ENCODE measurements around the gene PDHA1.

PDHA1 gene

DNA sequence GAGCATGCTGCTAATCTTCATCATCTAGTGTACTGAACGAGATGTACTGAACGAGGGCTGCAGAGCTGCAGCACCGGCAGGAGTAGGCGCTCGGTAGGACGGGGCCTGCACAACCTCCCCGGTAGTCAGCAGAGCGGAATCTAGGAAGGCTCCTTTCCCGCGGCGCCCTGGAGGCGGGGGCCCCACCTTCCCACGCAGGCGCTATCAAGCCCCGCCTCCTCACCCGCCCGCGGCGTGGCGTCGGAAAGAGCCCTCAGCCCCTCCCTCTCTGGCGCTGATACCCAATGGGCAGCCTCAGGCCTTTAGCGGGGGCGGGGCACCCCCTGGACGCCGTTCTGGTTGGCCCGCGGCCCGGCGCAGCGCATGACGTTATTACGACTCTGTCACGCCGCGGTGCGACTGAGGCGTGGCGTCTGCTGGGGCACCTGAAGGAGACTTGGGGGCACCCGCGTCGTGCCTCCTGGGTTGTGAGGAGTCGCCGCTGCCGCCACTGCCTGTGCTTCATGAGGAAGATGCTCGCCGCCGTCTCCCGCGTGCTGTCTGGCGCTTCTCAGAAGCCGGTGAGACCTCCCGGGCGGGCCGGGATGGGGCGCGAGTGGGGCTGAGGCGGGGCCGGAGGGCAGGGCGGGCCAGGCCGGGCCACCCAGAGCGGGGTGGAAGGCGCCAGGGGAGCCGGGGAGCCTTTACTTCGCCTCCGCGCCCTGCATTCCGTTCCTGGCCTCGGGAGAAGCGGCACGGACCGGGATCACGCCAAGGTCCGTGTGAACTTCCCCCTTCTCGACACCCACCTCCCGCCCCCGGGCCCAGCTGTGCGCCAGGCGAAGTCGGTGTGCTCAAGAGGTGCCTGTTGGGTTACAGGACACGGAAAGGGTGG lies at the start of gene PDHA1:
TSS of gene PDHA1 (plus strand) at position 393 of the 874 bp plus-strand sequence. CDS start at position 504, 111 bp downstream.
- peak; percentile 90 for DNase-seq (ENCODE audit: low spot score)

DNA sequence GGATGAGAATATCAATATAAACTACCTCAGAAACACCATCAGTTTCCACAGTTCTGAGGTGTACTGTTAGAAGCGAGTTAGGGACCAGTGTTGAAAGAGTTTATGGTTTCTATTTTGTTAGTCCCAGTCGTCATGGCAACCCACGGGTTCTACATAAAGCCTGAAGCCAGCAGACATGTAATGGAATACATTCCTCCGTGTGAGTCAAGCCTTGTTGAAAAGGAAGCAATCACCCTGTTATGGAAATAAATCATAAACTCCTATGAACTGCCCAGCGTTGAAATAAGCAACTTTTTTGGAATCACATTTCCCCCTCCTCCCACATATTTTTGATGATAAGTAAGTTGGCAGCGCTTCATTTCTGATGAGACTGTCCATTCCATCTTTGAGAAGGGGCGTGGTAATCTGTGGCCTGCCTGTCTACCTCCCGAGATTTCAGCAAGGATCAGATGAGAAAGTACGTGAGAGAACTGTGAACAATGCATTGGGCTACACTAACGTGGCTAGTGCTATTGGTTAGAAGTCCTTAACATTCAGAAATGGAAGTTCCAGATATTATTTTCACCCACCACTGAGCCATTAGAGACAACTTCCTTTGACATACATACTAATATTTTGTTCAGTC lies 40.4 kb upstream of the PDHA1 start:
- no peak for DNase-seq (ENCODE audit: low spot score)

DNA sequence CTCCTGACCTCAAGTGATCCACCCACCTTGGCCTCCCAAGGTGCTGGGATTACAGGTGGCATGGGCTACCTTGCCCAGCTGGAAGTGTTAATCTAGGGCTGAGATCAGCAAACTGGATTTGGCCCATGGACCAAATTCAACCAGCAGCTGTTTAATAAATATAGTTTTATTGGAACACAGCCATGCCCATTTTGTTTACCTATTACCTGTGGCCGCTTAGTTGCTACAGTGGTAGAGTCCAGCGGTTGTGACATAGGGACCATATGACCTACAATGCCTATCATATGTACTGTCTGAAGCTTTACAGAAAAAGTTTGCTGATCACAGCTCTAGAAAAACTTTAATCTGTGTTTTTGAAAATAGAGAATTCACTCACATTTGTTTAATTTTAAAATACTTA lies 17.2 kb upstream of the PDHA1 start:
- no peak for DNase-seq (ENCODE audit: low spot score)

DNA sequence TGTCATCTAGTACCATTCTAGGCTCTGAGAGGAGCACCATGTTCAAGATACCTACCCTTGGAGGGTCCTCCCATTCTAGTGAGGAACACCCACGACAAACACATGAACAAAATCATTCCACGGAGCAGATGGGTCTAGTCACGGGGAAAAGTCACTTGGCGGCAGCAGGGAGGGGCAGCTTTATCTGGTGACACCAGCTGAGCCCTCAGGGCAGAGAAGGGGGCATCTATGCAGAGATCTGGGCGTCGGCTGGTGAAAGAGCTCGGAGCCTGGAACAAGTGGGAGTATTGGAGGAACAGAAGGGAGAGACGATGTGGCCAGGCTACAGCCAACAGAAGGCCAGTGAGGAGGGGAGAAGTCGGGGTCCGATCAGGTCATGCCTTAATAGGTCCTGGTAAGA lies 11.9 kb upstream of the PDHA1 start:
- DNase-seq (ENCODE audit: low spot score), result no peak

DNA sequence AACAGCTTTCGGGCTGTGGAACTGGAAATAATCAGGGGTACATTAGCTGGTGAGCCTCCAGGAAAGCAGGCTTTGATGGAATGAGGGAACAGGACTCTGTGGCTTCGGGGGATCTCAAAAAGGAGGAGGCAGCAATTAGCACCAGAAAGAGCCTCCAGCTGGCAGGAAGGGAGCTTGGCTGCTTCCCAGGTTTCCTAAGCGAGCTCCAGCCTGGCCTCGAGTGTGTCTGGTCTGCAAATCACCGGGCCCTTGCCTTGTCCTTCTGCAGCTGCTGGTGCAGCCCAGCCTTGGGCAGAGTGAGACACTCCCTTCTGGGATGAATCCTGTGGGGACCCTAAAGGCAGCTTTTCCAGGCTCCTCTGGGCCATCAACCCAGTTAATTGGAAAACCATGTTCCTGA lies 10.7 kb upstream of the PDHA1 start:
- DNase-seq (ENCODE audit: low spot score), result no peak

DNA sequence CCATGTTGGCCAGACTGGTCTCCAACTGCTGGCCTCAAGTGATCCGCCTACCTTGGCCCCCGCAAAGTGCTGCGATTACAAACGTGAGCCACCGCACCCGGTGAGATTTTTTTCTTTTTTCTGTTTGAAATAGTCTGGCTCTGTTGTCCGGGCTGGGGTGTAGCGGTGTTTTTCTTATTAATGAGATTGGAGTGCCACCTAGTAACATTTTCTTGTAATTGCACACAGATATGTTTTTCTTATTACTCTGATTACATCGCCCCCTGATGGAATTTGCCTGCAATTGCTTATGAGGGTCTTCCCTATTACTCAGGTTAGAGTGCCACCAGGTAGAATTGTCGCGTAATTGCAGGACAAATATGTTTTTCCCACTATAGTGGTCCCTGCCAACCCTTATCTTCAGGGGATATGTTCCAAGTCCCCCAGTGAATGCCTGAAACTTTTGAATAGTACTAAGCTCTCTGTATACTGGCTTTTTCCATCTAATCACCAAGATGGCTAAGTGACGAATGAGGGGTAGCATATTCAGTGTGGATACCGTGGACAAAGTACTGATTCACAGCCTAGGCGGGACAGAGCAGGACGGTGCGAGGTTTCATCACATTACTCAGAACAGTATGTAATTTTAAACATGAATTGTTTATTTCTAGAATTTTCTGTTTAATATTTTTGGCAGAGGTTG lies 8.6 kb upstream of the PDHA1 start:
- DNase-seq (ENCODE audit: low spot score), result no peak

DNA sequence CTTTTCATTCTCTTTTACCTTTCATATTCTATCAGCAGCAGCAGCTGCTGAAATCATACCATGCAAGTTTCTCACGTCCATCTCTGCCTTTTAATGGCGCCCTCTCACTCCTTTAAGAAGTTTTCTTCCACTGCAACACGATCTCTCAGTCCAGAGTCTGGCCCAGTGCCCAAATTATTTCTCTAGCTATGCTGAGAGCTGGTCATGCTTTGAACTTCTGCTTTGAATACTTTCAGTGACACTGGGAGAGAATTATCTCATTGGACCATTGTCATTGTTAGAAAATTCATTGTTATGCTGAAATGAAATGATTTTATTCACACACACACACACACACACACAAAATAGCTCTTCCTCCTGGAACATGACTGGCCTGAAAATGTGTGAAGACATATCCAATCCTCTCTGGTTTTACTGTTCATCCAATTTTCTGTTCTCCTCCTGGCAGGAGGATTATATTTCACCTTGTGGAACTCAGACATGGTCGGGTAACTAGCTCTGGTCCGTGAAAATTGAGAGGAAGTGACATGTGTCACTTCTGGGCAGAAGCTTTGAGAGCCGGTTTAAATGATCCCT lies 1.3 kb upstream of the PDHA1 start:
- peak; percentile 23 for DNase-seq (ENCODE audit: low spot score)

DNA sequence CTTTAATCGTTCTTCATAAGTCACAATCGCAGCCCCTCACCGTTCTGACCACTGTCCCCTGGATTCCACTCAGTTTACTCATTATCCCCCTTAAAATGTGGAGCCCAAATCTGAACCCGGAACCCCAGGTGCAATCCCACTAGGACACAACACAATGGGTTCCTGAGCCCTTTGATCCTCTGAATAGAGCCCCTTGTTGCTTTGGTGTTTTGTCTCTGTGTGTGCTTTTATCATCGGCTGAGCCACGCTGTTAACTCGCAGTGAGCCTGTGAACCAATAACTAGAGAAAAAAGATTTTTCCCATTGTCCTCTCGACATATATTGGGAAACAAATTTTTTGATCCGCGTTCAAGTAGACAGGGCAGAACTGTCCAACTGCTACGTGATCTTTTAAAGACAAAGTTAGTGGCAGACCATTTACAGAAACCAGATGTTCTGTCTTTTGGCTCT lies 617 bp upstream of the PDHA1 start:
- no peak for DNase-seq (ENCODE audit: low spot score)

DNA sequence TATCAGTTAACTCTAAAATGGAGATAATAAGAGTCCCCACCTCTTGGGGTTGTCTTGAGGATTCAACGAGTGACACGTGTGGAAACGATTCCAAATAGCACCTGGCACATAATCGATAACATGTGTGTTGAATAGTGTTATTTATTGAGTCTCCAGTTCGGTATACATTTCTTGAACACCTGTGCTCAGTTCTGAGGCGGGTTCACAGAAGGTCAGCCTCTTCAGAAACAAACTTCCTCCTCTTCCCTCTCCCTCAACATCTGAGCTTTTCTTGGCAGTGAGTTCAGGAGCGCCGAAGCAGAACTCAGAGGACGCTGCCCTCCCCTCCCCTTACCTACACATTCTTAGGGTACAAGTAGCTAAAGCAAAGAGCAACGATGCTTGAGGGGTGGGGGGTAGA lies 934 bp downstream of the PDHA1 start:
- no peak for DNase-seq (ENCODE audit: low spot score)

DNA sequence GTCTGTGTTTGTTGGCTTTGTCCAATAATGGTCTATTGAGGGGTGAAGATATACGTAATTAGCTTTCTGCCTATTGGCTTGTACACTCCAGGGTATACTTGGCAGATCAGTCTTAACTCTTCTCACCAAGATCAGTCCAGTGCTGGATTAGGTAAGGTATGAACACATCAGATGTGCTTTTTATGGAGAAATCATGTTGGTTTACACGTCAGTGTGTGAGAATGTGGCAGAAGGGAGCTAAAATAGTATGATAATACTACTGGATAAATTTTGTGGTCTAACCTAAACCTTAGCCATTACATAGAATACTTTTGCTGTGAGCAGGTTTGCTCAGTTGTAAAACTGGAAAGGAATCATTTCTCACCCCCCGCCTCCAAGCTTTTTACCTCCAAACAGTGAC lies 4.2 kb downstream of the PDHA1 start:
- DNase-seq (ENCODE audit: low spot score), result no peak

DNA sequence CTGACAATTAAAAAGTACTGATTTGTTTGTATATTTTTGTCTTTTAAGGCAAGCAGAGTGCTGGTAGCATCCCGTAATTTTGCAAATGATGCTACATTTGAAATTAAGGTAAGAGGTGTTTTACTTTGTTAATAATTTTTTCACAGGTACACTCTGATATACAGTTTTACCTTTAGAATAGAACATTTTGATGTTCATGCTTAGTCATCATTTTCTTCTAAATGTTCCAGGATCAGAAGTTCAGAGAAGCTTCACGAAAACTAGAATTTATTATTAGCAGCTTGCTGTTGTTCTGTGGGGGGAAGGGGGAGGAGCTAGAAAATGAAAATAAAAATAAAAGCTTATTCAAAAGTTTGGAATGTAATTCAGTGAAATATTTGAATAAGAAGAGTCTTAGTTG lies 5.5 kb downstream of the PDHA1 start:
- no peak for DNase-seq (ENCODE audit: low spot score)

DNA sequence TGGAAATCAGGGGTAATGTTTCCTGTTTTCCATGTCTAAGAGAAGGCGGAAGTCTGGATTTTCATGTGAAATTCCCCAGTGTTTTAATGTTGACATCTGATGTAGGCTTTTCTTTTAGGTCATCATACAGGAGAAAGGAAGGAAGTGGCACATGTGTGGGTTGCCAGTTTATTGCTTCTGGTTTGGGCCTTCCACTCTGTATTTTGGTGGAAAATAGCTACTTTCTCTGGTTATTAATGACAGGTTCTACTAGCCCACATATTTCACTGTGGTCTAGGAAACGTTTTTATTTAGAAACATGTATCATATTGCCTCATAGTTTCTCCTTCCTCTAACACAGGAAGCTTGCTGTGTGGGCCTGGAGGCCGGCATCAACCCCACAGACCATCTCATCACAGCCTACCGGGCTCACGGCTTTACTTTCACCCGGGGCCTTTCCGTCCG lies 7.2 kb downstream of the PDHA1 start:
- no peak for DNase-seq (ENCODE audit: low spot score)

DNA sequence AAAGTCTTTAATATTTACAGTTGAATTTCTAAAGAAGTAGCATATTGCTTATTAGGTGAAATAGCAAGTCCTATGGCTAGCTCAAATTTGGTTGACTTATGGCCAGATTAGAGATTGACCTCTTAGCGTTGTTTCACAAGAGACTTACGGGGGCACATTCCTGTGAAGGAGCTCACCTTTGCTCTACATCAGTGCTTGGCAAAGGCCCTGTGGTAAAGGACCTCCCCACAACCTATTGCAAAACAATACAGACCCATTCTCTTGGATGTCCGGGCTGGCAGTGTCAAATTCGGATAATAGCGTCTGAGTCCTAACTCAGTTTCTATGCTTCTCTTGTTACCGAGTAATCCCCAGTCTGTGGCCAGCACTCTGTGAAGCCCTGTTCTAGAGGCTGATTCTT lies 10.9 kb downstream of the PDHA1 start:
- DNase-seq (ENCODE audit: low spot score), result no peak

DNA sequence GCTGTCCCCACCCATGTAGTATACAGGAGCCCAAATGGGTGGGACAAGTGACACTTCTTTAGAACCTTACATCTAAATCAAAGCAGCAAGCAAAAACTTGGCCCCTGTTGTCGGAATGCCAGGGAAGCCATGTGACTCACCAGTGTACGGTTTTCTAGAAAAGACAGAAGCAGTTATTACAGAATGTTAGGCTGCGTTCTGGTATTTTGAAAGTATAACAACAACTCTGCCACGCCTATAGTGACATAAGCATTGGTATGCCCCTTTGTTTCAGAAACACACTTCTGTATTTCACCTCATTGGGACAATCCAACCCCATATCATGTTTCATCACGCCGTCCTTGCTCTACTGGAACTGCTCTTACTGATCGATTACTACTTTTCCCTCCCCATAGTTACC lies 14.8 kb downstream of the PDHA1 start:
- DNase-seq (ENCODE audit: low spot score), result no peak

DNA sequence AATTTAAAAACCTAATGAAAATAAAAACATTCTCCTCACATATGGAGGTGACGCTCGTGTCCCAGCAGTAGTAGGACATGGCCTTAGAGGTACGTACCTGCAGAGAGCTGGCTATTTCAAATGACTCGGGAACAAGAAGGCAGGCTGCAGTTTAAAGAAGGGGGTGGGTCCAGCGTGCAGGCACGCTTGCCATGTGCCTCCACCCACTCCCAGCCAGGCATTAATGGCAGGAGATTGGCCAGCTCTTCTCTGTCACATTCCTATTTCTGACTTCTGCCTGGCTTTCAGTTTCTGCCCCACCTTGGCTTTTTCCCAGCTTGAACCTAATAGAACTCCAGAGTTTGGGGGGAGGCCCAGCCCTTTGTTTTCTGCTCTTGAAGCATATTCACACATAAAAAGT lies 17.2 kb downstream of the PDHA1 start:
- DNase-seq (ENCODE audit: low spot score), result no peak

DNA sequence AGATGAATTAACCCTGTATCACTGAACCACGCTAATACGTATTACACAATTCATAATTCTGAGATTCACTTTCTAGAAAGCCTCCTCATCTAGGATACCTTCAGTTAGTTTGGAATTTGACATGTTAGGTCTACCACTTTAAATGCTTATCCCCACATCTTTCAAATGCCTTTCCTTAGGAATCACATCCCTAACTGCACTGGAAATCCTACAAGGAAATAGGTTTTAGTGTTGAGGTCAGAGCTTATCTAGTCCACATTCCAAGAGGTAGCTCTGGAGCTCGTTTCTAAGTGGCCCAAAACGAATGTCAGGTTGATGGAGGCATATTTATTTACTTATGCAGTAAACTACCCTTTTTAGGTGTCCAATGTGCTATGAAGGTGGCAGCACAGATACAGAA lies 18.0 kb downstream of the PDHA1 start:
- no peak for DNase-seq (ENCODE audit: low spot score)

DNA sequence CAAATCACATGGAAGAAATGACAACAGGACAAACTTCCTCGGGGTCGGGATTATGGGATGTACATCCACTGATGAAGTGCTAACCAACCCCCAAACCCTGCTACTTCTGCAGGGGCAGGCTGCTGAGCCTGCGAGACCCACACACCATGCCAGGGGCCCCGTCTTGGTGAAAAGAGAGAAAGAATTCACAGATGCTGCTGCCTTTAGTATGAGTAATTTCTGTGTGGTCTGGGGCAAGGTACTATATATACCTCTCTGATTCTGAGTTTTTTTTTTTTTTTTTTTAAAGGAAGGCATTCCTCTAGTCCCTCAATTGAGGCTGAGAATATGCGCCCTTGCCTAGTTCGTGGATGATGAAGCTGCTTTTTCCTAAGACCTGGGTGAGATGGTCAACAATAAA lies 24.8 kb downstream of the PDHA1 start:
- DNase-seq (ENCODE audit: low spot score), result no peak

DNA sequence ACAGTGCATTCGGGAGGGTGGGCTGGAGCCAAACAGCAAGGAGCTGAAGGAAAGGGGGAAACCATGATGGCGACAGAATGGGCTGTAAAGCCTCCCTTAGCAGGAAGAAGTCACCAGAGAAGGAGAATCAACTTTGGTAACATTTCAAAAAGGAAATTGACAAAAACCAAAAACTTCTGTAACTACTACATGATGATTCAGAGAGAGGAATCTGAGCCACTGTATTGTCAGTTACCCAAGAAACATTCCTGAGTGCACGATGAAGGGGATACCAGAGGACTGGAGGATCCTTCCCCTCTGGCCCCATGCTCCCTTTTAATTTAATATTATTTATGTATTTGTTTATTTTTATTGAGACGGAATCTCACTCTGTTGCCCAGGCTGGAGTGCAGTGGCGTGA lies 26.3 kb downstream of the PDHA1 start:
- no peak for DNase-seq (ENCODE audit: low spot score)

DNA sequence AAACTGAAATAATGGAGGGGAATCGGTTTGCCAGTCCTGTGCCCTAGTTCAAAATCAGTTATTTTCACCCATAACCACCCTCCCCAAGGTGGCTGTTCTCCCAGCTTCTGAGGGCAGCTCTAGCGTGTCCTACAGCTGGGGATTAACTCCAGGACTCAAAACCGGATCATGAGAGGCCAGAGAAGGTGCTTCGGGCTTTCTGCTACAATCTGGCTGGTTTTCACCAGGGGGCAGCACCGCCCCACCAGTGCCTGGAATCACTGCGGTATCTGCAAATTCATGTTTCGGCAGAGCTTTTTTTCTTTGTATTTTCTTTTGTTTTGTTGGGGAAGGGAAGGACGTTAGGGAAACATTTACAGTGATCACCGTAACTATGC lies 28.4 kb downstream of the PDHA1 start:
- peak; percentile 36 for DNase-seq (ENCODE audit: low spot score)

DNA sequence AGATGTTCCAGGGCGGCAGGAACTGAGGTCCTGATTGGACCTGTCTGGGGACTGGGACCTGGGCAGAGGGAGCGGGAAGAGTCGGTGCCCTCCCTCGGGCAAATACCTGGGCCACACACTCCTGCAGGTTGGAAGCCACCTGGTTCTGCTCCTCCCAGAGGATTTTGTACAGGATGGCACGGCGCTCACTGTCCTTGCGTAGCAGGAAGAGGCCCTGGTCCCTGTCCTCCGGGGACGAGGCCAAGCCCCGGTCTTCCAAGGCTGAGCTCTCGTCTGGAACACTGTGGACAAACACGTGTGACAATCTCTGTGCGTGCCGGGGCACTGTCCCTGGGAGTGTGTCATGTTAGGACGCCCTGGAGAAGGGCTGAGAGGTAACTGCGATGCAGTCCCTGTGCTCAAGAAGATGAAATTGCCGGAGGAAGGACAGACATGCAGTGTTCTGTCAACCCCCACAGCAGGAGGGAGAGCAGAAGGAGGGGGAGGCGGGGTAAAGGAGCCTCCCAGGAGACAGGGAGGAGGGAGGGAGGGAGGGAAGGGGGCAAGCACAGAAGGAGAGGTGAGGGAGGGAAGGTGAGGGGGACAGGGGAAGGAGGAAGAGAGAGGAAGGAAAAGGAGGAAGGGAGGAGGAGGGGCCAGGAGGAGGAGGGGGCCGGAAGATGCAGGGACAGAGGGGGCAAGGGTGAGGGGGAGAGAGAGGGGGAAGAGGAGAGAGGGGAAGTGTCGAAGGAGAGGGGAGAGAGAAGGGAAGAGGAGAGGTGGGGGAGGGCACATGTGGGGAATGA lies 29.0 kb downstream of the PDHA1 start:
- peak; percentile 0 for DNase-seq (ENCODE audit: low spot score)

DNA sequence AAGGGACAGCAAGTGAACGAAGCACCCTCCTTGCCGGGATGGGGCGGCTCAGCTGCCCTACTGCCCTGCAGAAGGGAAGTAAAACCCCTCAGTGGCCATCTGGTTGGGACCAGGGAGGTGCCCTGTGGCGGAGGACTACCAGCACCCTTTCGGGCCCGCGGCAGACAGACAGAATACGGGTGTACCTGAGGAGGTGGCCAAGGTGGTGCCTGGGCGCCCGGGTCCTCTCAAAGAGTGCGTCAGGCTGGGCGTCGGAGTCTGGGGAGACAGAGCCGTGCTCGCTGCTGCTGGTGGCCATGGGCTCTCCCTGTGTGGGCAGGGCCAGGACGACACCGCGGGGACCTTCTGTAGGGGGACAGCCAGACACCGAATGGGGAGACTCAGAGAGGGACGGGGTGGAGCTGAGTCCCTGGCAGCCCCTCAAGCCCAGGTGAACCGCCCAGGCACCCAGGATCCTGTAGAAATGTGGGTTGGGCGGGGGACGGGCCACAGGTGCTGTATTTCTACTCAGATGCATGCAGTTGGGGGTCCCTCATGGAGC lies 29.7 kb downstream of the PDHA1 start:
- DNase-seq (ENCODE audit: low spot score), result no peak

DNA sequence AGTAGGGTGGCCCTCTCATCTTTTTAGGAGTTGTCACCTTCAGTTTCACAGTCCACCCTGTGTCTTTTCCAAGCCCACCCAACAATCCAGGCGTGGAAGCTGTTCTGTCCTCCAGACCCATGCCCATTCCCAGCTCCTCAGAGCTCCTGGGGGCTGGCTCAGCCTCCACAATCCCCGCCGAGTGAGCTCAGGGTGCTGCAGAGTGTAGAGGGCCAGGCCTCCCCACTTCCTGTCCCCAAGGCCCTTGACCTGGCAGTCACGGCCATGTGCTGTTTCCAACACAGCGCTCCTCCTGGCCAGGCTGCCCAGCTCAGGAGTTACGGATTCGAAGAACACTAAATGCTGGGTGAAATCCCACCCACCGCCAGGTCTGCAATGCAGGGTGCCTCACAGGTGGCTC lies 31.8 kb downstream of the PDHA1 start:
- no peak for DNase-seq (ENCODE audit: low spot score)
